Retina (tissue), 1 donor: ENCODE results near the gene RIPK3.
"Not testable (repeated sequence)": the region's sequence is repeated elsewhere in the genome, so short reads cannot be mapped to it uniquely, and the experiment has no call there.

Experiments used
- DNase-seq: peaks from one replicate; pipeline ENCODE4 v3.0.0-alpha.2; 2016

Gene RIPK3

DNA sequence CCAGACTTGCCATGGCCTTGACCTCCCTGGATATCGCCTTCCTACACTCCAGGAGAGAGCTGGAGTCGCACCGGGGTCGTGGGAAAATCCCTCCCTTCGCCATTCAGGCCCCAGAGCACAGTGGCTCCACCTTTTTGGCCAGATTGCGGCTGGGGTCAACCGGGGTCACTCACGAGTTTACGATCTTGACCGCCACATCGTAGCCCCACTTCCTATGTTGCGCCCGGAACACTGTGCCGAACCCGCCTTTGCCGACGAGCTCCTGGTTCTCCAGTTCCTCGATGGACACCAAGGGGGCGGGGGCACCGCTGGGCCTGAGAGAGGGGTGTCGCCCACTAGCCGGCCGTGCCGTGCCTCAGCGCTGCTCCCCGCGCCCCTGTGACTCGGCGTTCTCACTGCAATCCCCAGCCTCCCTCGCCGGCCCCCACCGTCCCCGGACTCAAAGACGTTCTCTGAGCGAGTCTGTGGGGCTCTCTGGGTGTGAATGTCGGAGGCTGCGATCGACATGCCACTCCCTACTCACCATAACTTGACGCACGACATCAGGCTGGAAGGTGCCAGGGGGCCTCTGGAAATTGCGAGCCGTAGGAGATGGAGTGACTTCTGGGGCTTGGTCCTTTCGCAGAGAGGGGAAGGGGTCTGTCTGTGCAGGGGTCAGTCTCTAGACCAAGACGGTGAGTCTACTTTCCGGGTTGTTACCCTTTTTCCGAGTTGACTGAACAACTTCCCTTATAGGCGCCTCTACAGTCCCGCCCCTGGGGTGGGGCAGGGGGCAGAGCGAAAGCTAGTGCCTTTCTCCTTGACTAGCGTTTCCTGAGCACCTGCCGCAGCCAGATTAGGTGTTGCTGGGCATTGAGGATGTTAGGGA, at the start of gene RIPK3:
TSS of gene RIPK3 (minus strand) at position 708 of the 868 bp plus-strand sequence. CDS start at position 543, 165 bp downstream.
- peak; percentile 38 for DNase-seq

DNA sequence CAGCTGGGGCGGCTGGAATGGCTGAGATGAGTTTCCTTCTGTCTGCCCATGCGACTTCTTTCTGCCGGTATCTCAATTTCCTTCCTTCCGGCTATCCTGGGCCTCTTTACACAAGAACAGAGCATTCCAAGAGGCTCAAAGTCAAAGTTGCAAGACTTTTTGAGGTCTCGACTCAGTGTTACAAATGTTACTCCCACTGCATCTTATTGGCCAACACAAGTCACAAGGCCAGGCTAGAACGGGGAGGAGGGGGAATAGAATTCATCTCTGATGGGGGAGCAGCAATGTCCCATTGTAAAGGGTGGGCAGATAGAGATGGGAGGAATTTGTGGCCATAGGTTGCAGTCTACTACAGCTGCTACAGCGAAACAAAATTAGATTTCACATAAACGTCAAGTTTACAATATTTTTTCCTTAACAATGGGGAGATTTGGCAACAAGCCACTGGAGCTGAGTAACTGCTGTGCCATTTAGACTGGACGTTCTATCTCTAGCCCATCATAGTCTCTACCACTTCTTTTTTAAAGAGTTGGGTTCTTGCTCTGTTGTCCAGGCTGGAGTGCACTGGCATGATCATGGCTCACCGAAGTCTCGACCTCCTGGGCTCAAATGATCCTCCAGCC, 49.5 kb upstream of the RIPK3 start:
- no peak for DNase-seq

DNA sequence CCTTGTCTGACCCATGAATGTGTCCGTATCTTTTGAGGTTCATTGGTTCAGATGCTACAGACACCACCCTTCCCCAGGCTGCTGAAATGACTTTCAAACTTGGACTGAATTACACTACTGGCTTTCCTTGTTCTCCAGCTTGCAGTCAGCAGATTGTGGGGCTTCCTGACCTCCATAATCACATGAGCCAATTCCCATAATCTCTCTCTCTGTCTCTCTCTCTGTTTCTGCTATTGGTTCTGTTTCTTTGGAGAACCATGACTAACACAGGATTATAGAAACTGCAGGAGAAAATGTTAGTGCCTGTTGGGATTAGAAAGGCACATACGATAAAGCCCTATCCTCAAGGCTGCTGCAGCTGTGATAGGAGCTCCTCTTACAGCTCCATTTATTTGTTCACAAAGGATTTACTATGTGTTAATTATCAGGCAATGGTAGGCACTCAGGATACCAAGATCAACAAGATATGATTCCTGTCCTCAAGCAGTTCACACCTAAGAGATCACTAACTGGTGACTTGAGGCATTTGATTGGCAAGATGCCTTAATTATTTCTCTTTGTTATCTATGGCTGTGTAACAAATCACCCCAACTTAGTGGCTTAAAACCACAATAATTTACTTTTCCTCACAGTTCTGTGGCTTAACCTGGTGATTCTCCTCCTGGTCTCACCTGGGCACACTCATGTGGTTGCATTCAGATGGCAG, 48.8 kb upstream of the RIPK3 start:
- no peak for DNase-seq

GRCh38 chr14:24387579-24387978, 47.8 kb upstream of the RIPK3 start:
- DNase-seq: not testable (repeated sequence)

DNA sequence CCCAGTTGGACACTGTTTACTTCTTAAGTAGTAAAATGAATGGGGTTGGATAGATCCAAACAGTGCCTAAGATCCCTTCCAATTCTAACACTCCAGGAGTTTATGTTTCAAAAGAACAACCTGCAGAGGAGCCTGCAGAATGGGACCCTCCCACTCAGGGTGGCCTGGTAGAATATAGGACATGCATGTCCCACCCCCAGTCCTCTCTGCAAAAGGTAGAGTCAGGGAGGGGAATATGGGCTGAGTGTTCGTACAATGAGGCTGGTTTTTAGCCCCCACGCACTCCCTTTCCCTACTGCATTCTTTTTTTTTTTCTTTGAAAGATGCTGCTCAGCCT, 47.2 kb upstream of the RIPK3 start:
- DNase-seq: no peak

GRCh38 chr14:24385524-24385923, 45.7 kb upstream of the RIPK3 start:
- no peak for DNase-seq

DNA sequence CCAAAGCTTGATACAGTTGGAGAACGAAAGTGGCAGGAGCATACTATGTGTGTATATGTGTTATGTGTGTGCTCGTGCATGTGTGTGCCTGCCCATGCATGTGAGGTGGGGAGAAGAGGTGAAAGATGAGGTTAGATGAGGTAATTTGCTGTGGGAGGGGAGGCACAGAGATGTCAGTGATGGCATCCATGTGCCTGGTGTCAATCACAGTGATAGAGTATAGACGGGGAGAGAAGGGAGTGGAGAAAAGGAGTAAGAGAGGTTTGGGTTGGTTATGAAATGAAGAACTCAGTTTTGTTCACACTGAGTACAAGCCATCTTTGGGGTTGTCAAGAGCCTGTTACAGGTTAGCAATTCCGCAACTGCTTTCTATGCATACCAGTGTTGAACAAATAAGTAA, 44.4 kb upstream of the RIPK3 start:
- no peak for DNase-seq

DNA sequence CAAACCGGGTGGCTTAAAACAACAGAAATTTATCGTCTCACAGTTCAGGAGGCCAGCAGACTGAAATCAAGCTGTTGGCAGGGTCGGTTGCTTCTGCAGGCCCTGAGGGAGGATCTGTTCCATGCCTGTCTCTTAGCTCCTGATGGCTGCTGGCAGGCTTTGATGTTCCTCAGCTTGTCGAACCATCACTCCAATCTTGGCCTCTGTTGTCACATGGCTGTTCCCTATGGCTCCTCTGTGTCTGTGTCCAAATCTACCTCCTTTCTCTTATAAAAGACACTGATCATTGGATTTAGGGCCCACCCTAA, 42.2 kb upstream of the RIPK3 start:
- no peak for DNase-seq

DNA sequence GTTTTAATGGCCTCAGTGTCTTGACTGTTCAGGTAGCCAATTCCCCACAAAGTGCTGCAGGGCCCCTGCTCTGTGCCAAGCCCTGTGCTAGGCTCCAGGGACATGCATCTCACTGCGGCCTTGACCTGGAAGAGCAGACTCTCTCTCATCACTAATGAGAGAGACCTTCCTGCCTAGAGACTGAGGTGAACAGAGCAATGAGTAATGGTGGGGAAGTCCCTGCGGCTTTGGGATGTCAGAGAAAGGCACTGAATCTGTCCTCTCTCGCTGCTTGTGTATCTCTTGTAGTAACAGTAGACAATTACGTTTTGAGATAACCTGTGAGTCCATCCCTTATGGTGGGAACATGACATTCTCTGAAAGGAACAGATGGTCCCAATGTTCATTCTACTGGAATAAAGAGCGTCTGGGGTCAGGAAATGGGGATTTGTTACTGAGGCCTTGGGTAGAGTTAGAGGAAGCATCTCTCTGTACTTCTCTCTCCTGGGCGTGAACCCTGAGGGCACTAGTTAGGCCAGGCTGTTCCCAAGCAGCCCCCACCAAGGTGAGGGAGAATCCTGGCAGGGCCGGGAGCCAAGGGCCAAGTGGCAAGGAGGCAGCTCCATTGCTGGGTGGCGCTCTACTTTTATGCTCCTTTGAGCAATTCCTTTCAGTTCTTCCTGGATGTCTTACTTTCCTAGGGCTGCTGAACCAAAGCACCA, 41.7 kb upstream of the RIPK3 start:
- peak; percentile 25 for DNase-seq

- DNase-seq: no peak
Observed at GRCh38 chr14:24379907-24380730, 40.3 kb upstream of the RIPK3 start.

- no peak for DNase-seq
Observed at GRCh38 chr14:24378981-24379906, 39.5 kb upstream of the RIPK3 start.

GRCh38 chr14:24378327-24378726, 38.5 kb upstream of the RIPK3 start:
- no peak for DNase-seq

DNA sequence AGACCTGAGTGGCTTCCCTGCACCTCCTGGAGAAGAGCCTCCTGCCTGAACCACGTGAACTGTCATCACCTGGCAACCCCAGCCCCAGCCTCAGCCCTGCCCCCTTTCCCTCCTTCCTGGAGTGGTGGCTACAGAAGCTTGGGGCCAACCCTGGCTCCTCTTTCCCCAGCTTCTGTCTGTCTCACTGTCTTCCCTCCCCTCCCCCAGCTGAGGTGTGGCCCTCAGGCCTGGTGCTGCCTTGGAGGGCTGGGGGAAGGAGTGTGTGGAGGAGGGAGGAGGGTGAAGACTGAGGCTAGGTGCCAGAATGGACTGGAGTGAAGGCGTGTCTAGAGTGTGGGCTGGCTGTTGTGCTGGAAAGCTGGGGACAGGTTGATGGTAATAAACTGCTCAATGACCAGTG, 37.9 kb upstream of the RIPK3 start:
- no peak for DNase-seq

DNA sequence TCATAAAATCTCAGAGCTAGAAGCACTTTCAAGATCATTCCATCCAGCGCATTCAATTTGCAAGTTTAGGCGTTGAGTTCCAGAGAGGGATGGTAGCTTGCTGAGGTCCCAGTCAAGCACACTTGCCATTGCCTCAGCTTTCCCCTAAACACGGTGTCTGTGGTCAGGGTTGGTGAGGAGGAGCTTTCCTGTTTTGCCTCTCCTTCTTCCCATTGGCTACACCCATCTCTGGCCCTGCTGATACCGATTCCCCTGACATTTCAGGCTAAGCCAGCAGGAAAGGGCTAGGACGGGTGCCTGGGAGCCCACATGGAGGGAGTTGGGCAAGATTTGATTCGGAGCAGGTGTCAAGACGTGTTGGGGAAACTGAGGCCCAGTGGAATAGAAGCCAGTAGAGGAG, 37.3 kb upstream of the RIPK3 start:
- no peak for DNase-seq

DNA sequence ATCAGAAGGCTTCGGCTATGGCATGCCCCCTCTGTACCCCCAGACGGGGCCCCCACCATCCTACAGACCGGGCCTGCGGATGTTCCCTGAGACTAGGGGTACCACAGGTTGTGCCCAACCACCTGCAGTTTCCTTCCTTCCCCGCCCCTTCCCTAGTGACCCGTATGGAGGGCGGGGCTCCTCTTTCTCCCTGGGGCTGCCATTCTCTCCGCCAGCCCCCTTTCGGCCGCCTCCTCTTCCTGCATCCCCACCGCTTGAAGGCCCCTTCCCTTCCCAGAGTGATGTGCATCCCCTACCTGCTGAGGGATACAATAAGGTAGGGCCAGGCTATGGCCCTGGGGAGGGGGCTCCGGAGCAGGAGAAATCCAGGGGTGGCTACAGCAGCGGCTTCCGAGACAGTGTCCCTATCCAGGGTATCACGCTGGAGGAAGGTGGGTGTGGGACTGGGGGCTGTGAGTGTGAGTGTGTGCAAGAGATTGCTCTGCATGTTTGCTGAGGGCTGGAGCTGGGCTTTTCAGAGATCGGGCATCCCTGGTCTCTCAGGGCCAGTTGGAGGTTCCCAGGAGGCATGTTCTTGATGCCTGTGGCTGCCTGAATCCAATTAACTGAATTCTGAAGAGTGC, 36.8 kb upstream of the RIPK3 start:
- no peak for DNase-seq

DNA sequence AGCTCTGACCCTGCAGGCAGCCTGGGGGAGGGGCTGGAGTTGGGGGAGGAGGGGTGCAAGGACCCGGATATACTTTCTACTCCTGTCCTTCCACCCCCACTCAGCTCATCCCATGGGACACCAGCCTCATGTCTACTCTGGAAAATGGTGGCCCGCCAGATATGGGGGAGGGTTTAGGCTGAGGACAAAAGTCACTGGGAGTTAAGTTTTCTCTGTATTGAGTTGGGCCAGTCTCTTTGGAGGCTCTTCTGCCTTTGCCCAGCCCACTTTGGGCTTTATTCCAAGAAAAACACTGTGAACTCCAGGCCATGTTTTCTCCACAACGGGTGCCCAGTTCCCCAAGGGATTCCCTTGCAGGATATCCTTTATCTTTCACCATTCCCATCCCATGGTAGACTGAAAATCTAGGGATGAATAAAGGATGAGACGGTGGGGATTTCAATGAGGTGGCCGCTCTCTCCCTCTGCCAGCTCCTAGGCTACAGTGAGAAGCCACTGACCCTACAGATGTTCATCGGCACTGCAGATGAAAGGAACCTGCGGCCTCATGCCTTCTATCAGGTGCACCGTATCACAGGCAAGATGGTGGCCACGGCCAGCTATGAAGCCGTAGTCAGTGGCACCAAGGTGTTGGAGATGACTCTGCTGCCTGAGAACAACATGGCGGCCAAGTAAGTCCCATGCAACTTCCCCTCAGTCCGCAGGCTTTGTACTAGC, 33.1 kb upstream of the RIPK3 start:
- DNase-seq: no peak

GRCh38 chr14:24371605-24372004, 31.8 kb upstream of the RIPK3 start:
- not testable (repeated sequence) for DNase-seq

DNA sequence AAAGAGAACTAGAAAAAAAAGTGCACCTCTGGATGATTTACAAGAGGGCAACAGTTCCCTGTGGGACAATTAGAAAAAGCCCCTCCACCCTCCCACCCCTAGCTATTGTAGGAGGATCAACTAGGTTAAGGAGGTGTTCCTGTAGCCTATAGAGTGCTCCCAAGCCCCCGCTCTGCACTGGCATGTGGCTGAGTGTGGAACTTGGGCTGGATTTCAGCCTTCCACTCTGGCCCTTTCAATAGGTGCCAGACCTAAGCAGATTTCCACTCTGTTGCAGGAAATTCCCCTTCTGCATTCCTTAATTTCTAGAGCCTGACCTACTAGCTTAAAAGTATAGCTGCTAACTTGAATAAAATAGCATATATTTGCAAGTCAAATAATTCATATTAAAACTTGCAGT, 31.0 kb upstream of the RIPK3 start:
- DNase-seq: no peak

GRCh38 chr14:24369907-24370687, 30.3 kb upstream of the RIPK3 start:
- DNase-seq: no peak
